A549 (cell line): ENCODE measurements around the gene IQCE.

ENCODE experiments used
- ATOH8 ChIP-seq: fragments of 250-450 bp; sonication (Bioruptor Pico); IDR thresholded peaks from 2 replicates; pipeline ENCODE4 v1.5.0; 2020; ENCODE audit warnings: low read depth, mild to moderate bottlenecking, moderate library complexity
- CBX2 ChIP-seq: fragments of 200-600 bp; sonication (generic); IDR thresholded peaks from 2 replicates; pipeline ENCODE4 v1.6.1; 2016; ENCODE audit warnings: low read depth, mild to moderate bottlenecking, borderline replicate concordance
- CHD2 ChIP-seq: fragments of 150-350 bp; IDR thresholded peaks from 2 replicates; pipeline ENCODE4 v1.6.1; 2014; ENCODE audit warnings: low read length; ENCODE audit not compliant: partially characterized antibody
- FOSB ChIP-seq: fragments of 250-450 bp; sonication (Bioruptor Pico); IDR thresholded peaks from 2 replicates; pipeline ENCODE4 v1.5.0; 2020; ENCODE audit warnings: mild to moderate bottlenecking, moderate library complexity
- NR3C1 ChIP-seq: fragments of >200 bp; sonication (Bioruptor Twin); formaldehyde crosslinking; IDR thresholded peaks from 3 replicates; pipeline ENCODE4 v1.6.1; 2017
- POLR2A ChIP-seq: IDR thresholded peaks from 2 replicates; pipeline ENCODE4 v1.6.1; 2012; ENCODE audit warnings: mild to moderate bottlenecking, low read length
- TP53 ChIP-seq: fragments of 250-450 bp; sonication (Bioruptor Pico); IDR thresholded peaks from 2 replicates; pipeline ENCODE4 v1.5.0; 2021; ENCODE audit warnings: mild to moderate bottlenecking, moderate library complexity
- ZC3H11A ChIP-seq: fragments of 450-650 bp; IDR thresholded peaks from 2 replicates; pipeline ENCODE4 v1.6.1; 2014; ENCODE audit warnings: antibody characterized with exemption, mild to moderate bottlenecking
- TF ChIP-seq, protein P1 (sequence below): fragments of >200 bp; sonication (Bioruptor Twin); formaldehyde crosslinking; IDR thresholded peaks from 3 replicates; pipeline ENCODE4 v1.5.1; 2016

GRCh38 chr7:2602406-2603043 lies 43.7 kb downstream of the IQCE start:
- TF ChIP-seq, protein P1, sequence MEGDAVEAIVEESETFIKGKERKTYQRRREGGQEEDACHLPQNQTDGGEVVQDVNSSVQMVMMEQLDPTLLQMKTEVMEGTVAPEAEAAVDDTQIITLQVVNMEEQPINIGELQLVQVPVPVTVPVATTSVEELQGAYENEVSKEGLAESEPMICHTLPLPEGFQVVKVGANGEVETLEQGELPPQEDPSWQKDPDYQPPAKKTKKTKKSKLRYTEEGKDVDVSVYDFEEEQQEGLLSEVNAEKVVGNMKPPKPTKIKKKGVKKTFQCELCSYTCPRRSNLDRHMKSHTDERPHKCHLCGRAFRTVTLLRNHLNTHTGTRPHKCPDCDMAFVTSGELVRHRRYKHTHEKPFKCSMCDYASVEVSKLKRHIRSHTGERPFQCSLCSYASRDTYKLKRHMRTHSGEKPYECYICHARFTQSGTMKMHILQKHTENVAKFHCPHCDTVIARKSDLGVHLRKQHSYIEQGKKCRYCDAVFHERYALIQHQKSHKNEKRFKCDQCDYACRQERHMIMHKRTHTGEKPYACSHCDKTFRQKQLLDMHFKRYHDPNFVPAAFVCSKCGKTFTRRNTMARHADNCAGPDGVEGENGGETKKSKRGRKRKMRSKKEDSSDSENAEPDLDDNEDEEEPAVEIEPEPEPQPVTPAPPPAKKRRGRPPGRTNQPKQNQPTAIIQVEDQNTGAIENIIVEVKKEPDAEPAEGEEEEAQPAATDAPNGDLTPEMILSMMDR: no peak
- TF ChIP-seq NR3C1 (no peak), TP53 (CRISPR knock-in tag) (no peak), POLR2A (no peak), CBX2 (no peak), ZC3H11A (no peak), FOSB (no peak), ATOH8 (CRISPR knock-in tag) (no peak), CHD2 (no peak)
